Measurements from ENCODE around the gene GUK1.

Gene GUK1, protein sequence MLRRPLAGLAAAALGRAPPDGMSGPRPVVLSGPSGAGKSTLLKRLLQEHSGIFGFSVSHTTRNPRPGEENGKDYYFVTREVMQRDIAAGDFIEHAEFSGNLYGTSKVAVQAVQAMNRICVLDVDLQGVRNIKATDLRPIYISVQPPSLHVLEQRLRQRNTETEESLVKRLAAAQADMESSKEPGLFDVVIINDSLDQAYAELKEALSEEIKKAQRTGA

DNA sequence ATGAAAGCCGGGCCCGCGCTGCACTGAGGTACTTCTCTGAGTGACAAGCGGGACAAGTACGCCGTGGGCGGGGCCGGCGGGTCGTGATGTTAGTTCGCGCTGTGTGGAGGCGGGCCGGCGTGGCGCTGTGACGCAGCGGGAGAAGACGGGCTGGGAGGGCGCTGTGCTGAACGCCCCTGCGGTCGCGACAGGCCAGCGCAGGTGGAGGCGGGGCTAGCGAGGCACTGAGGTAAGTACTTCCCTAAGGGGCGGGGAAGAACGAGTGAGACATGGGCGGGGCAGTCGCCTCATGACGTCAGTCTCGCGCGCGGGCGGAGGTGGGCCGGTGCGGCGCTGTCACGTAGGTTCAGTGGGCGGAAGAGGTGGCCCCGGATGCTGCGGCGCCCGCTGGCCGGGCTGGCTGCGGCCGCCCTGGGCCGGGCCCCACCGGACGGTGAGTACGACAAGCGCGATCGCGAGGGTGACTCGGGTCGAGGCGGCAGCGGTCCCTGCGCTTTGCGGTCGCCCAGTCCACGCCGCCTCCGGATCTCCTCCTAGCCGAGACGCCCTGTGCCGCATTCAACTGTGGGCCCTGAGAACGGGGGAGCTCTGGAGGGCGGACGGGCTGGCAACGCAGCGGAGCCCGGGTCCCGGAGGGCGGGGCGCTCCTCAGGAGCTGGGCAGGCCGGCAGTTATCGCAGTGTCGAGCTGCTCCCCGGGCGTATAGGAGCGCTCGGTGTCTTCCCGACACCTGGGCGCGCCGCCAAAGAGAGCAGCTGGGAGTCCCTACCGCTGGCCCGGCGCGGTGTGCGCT lies at the start of gene GUK1:
Gene GUK1, plus strand, starts transcription at position 349 of the 793 bp plus-strand sequence. Its CDS starts 24 bp downstream, at position 373.
- TF ChIP-seq ZBTB7A (IDR thresholded peaks at IDR 0.05; ENCODE audit: low read depth) (no peak), YY1 (IDR thresholded peaks at IDR 0.05; ENCODE audit: low read depth) (no peak), EGR1 (IDR thresholded peaks at IDR 0.05) (peak; percentile 74), RAD21 (IDR thresholded peaks at IDR 0.05; ENCODE audit: low read depth) (0 out of 2 replicates have a peak, but pooled peaks have one; percentile 3), NFIC (IDR thresholded peaks at IDR 0.05) (no peak; the same call in none of the 2 replicates), CREB1 (IDR thresholded peaks at IDR 0.05; ENCODE audit: low read depth) (peak; percentile 91)
- TF ChIP-seq, protein P1, sequence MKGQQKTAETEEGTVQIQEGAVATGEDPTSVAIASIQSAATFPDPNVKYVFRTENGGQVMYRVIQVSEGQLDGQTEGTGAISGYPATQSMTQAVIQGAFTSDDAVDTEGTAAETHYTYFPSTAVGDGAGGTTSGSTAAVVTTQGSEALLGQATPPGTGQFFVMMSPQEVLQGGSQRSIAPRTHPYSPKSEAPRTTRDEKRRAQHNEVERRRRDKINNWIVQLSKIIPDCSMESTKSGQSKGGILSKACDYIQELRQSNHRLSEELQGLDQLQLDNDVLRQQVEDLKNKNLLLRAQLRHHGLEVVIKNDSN (IDR thresholded peaks at IDR 0.05) = no peak
- TF ChIP-seq, protein P2, sequence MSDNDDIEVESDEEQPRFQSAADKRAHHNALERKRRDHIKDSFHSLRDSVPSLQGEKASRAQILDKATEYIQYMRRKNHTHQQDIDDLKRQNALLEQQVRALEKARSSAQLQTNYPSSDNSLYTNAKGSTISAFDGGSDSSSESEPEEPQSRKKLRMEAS (IDR thresholded peaks at IDR 0.05) = peak; percentile 52

DNA sequence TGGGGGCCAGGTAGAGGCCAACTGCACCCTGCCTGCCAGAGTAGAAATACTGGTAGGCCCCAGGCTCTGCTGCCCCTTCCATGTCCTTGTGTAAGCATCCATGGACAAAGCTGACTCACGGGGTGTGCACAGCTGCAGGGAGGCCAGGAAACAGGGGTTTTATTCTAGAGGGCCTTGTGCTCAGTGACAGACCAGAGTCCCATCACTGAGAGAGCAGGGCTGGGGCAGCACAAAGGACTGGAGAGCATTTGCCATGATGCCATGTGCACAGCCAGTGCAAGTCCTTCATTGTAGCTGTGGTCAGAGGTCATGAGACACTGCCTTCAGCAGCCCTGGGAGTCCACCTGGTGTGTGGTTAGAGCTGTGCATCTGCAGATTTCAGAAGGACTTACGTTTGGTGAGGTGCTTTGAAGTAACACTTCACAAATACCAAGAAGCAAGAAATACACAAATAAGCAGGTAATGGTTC lies 49.4 kb upstream of the GUK1 start:
- TF ChIP-seq EGR1 (IDR thresholded peaks at IDR 0.05) (no peak), RAD21 (IDR thresholded peaks at IDR 0.05; ENCODE audit: low read depth) (no peak), NFIC (IDR thresholded peaks at IDR 0.05) (no peak), EP300 (IDR thresholded peaks at IDR 0.05; ENCODE audit: borderline replicate concordance) (no peak), CREB1 (IDR thresholded peaks at IDR 0.05; ENCODE audit: low read depth) (no peak), YY1 (IDR thresholded peaks at IDR 0.05; ENCODE audit: low read depth) (no peak)
- TF ChIP-seq, protein P3, sequence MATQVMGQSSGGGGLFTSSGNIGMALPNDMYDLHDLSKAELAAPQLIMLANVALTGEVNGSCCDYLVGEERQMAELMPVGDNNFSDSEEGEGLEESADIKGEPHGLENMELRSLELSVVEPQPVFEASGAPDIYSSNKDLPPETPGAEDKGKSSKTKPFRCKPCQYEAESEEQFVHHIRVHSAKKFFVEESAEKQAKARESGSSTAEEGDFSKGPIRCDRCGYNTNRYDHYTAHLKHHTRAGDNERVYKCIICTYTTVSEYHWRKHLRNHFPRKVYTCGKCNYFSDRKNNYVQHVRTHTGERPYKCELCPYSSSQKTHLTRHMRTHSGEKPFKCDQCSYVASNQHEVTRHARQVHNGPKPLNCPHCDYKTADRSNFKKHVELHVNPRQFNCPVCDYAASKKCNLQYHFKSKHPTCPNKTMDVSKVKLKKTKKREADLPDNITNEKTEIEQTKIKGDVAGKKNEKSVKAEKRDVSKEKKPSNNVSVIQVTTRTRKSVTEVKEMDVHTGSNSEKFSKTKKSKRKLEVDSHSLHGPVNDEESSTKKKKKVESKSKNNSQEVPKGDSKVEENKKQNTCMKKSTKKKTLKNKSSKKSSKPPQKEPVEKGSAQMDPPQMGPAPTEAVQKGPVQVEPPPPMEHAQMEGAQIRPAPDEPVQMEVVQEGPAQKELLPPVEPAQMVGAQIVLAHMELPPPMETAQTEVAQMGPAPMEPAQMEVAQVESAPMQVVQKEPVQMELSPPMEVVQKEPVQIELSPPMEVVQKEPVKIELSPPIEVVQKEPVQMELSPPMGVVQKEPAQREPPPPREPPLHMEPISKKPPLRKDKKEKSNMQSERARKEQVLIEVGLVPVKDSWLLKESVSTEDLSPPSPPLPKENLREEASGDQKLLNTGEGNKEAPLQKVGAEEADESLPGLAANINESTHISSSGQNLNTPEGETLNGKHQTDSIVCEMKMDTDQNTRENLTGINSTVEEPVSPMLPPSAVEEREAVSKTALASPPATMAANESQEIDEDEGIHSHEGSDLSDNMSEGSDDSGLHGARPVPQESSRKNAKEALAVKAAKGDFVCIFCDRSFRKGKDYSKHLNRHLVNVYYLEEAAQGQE (IDR thresholded peaks at IDR 0.05; ENCODE audit: low read depth) = no peak
- TF ChIP-seq, protein P1 (IDR thresholded peaks at IDR 0.05) = no peak

DNA sequence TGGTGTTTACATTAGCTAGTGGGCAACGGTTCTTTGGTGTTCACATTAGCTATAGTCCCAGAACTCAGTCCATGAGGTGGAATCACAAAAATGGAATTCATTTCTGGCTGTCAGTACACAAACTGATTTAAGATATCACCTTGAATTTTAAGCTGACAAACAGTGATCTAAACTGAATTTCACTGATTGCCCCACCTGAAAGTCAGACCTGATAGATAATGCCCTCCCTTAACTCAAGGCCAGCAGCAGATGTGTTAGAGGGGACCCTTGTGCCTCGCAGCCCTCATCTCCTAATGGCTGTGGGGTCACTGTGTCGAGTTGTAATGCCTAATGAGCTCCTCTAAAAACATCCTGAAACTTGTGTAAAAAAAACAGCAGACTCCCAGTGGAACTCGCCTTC lies 49.0 kb upstream of the GUK1 start:
- no peak for TF ChIP-seq TAF1 (IDR thresholded peaks at IDR 0.05; ENCODE audit: low read depth)
- no peak for TF ChIP-seq RAD21 (IDR thresholded peaks at IDR 0.05; ENCODE audit: low read depth)
- no peak for TF ChIP-seq TEAD4 (IDR thresholded peaks at IDR 0.05)
- TF ChIP-seq NFIC (IDR thresholded peaks at IDR 0.05) = no peak
- TF ChIP-seq, protein P3 (IDR thresholded peaks at IDR 0.05; ENCODE audit: low read depth) = no peak
- TF ChIP-seq, protein P1 (IDR thresholded peaks at IDR 0.05) = no peak
- TF ChIP-seq EP300 (IDR thresholded peaks at IDR 0.05; ENCODE audit: borderline replicate concordance) = no peak
- no peak for TF ChIP-seq TCF12 (IDR thresholded peaks at IDR 0.05; ENCODE audit: low read depth)
- TF ChIP-seq ZBTB7A (IDR thresholded peaks at IDR 0.05; ENCODE audit: low read depth) = no peak

DNA sequence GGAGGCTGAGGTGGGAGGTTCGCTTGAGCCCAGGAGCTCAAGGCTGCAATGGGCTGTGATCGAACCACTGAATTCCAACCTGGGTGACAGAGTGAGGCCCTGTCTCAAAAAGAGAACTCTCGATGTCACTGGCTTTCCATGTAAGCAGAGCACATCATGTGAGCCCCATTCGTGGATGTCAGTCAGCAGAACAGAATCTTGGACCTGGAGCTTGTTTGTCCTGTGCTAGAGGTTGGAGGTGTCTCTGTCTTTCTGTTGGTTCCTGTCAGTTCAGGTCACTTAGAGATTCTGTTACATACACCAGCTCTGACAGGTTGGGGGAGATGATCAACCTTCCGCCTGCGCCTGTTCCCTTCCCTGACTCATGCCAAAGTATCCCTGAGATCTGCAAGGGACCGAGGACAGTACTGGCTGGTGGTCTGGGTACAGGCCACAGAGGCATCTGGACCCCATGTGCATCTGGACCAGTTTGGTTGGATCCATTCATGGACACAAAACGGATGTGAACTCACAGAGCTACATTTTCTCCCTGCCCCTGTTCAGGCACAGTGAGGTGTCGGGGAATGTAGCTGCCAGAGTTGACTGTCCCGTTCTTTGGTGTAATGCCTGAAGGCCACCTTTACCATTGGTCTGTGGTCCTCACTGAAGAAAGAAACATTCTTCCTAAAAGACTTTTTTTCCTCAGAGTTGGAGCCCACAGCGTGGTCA lies 47.6 kb upstream of the GUK1 start:
- TF ChIP-seq, protein P3 (IDR thresholded peaks at IDR 0.05; ENCODE audit: low read depth) = no peak
- TF ChIP-seq RAD21 (IDR thresholded peaks at IDR 0.05; ENCODE audit: low read depth) = no peak
